Sigmoid colon (tissue), 4 donors: ENCODE data around the gene NPY2R.

ENCODE experiments used
- EP300 ChIP-seq, 4 donors: sonication (generic); formaldehyde crosslinking; IDR thresholded peaks; one replicate each; pipeline ENCODE4 v1.6.1; 2017; ENCODE audit warnings: antibody characterized with exemption in 4 of 4
- POLR2A ChIP-seq, 2 donors: fragments of 450-650 bp; IDR thresholded peaks; one replicate each; pipeline ENCODE4 v1.6.1; 2016; ENCODE audit warnings: antibody characterized with exemption in 2 of 2, mild to moderate bottlenecking in 2 of 2, moderate library complexity in 2 of 2
- TF ChIP-seq, protein P1 (sequence below), 4 experiments: fragments of 450-650 bp in 3 of 4; fragments of 200-600 bp in 1 of 4; IDR thresholded peaks; one replicate each; pipeline ENCODE4 v1.5.1; 2016 to 2019; ENCODE audit warnings: antibody characterized with exemption in 4 of 4, mild to moderate bottlenecking in 3 of 4, moderate library complexity in 2 of 4

DNA sequence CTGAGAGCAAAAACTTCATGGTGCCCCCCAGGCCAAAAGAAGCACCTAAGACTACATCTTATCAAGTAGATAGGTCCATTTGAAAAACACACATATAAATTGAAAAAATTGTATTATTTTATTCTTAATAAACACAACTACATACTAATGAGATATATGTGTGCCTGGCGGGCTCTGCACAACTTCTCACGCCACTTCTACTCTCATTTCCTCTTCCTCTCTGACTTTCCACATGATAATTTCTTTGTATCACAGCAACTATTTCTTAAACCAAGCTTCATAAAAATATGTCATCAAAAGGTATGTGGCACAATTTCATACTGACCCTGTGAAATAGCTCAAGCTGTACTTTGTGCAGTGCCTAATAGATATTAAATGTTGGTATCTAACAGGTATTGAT is 10.7 kb upstream of the NPY2R start:
- no peak for TF ChIP-seq EP300 (IDR thresholded peaks at IDR 0.05)
- TF ChIP-seq, protein P1, sequence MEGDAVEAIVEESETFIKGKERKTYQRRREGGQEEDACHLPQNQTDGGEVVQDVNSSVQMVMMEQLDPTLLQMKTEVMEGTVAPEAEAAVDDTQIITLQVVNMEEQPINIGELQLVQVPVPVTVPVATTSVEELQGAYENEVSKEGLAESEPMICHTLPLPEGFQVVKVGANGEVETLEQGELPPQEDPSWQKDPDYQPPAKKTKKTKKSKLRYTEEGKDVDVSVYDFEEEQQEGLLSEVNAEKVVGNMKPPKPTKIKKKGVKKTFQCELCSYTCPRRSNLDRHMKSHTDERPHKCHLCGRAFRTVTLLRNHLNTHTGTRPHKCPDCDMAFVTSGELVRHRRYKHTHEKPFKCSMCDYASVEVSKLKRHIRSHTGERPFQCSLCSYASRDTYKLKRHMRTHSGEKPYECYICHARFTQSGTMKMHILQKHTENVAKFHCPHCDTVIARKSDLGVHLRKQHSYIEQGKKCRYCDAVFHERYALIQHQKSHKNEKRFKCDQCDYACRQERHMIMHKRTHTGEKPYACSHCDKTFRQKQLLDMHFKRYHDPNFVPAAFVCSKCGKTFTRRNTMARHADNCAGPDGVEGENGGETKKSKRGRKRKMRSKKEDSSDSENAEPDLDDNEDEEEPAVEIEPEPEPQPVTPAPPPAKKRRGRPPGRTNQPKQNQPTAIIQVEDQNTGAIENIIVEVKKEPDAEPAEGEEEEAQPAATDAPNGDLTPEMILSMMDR (IDR thresholded peaks at IDR 0.05), result no peak
- TF ChIP-seq POLR2A (IDR thresholded peaks at IDR 0.05), result no peak
